ENCODE measurements around the gene MED13. TPM values are rescaled to one million over a fixed set of nuclear protein-coding genes. Genes with fewer than 3 reads are reported as not detected.

MED13 gene
- total RNA-seq, 1 experiment from 2014 or later, result 96.0 TPM

DNA sequence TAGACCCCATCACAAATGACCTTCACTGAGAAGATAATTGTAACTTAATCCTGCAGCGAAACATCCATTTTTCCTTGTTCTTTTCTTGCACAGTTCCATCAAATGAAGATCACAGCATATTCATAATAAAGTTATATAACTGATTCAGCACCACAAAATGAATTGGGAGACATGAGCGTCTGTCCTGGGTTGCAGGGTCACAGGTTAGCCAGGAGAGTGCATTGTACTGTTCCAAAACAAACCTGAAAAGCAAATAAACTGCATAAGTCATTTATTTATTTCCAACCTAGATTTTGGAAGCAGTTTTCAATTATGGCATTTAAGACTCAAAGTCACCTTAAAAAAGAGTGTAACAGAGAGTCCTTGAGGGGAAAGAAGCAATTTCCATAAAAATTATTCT is 118.7 kb downstream of the MED13 start:
- Histone ChIP-seq H3K4me2 (ENCODE audit: low read length) (no peak overlapping the region), H3K27me3 (ENCODE audit: insufficient read depth, low read length) (no peaks in the 10 kb centered on the region), H3K9me3 (ENCODE audit: control insufficient read depth in 1 of 2, insufficient read depth in 1 of 2, low read depth in 1 of 2, low read length in 2 of 2) (no peaks in the 10 kb centered on the region), H3K36me3 (ENCODE audit: control insufficient read depth in 1 of 2, insufficient read depth in 2 of 2, low read length in 2 of 2) (peaks cover 46 to 72% of the 10 kb centered on the region in 2 experiments), H4K20me1 (ENCODE audit: insufficient read depth) (no peaks in the 10 kb centered on the region; the same call in 1 of the 2 replicates), H2AFZ (ENCODE audit: low read depth, low read length, poor library complexity, severe bottlenecking) (no peak overlapping the region), H3K9me2 (ENCODE audit: insufficient read depth) (no peaks in the 10 kb centered on the region), H3K4me3 (replicated peaks in 1 of 2; ENCODE audit: low read depth in 1 of 2, low read length in 2 of 2) (no peak overlapping the region), H3K4me1 (ENCODE audit: control insufficient read depth in 1 of 2, insufficient read depth in 2 of 2, low read length in 2 of 2) (no peaks in the 10 kb centered on the region), H3K79me2 (ENCODE audit: insufficient read depth, low read length) (no peaks in the 10 kb centered on the region), H3K9ac (ENCODE audit: low read length) (no peak overlapping the region), H3K27ac (ENCODE audit: low read depth, low read length) (no peak overlapping the region)
- intact Hi-C loops (cut with micrococcal nuclease), result no loop called here
- ChIA-PET RAD21 (ENCODE audit: low non-redundant PET in 1 of 2, low total read pairs in 2 of 2, uncharacterized antibody in 2 of 2, unreplicated experiment in 2 of 2) (no interaction called here), POLR2A (no interaction called here), CTCF (no interaction called here)
- ATAC-seq, result no peak
- BruUV-seq (replicated peaks), result no TSS peak
- TF ChIP-seq ZNF274 (IDR thresholded peaks at IDR 0.05; ENCODE audit: low read depth, low read length), result no peak
- TF ChIP-seq SRF (IDR thresholded peaks at IDR 0.05; ENCODE audit: low read depth), result no peak
- no peak for TF ChIP-seq POLR2AphosphoS5 (IDR thresholded peaks at IDR 0.05; ENCODE audit: low read depth, low read length)
- no peak for TF ChIP-seq CBX3 (IDR thresholded peaks at IDR 0.05; ENCODE audit: low read depth)
- TF ChIP-seq, protein P1, sequence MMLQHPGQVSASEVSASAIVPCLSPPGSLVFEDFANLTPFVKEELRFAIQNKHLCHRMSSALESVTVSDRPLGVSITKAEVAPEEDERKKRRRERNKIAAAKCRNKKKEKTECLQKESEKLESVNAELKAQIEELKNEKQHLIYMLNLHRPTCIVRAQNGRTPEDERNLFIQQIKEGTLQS (IDR thresholded peaks at IDR 0.05), result no peak
- no peak for TF ChIP-seq EZH2 (IDR thresholded peaks at IDR 0.05)
- no peak for TF ChIP-seq FOSL1 (IDR thresholded peaks at IDR 0.05; ENCODE audit: low read depth)
- TF ChIP-seq RAD21 (IDR thresholded peaks at IDR 0.05; ENCODE audit: low read depth), result no peak
- no peak for TF ChIP-seq YY1 (IDR thresholded peaks at IDR 0.05; ENCODE audit: extremely low read depth, insufficient replicate concordance, low read depth, low read length)
- TF ChIP-seq JUND (IDR thresholded peaks at IDR 0.05), result no peak
- no peak for TF ChIP-seq TCF7L2 (IDR thresholded peaks at IDR 0.05; ENCODE audit: borderline replicate concordance, extremely low read depth, insufficient read depth, insufficient read length)
- TF ChIP-seq SIN3A (IDR thresholded peaks at IDR 0.05; ENCODE audit: low read depth), result no peak
- TF ChIP-seq ELF1 (IDR thresholded peaks at IDR 0.05; ENCODE audit: borderline replicate concordance, low read depth), result no peak
- TF ChIP-seq ZFX (IDR thresholded peaks at IDR 0.05), result no peak
- TF ChIP-seq, protein P2, sequence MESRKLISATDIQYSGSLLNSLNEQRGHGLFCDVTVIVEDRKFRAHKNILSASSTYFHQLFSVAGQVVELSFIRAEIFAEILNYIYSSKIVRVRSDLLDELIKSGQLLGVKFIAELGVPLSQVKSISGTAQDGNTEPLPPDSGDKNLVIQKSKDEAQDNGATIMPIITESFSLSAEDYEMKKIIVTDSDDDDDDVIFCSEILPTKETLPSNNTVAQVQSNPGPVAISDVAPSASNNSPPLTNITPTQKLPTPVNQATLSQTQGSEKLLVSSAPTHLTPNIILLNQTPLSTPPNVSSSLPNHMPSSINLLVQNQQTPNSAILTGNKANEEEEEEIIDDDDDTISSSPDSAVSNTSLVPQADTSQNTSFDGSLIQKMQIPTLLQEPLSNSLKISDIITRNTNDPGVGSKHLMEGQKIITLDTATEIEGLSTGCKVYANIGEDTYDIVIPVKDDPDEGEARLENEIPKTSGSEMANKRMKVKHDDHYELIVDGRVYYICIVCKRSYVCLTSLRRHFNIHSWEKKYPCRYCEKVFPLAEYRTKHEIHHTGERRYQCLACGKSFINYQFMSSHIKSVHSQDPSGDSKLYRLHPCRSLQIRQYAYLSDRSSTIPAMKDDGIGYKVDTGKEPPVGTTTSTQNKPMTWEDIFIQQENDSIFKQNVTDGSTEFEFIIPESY (IDR thresholded peaks at IDR 0.05; ENCODE audit: extremely low read depth, insufficient replicate concordance, low read length), result no peak
- no peak for DNase-seq (ENCODE audit: low read depth, low spot score)

All from HCT116 (cell line).